ENCODE measurements around the gene RPL39L.
"Not testable (repeated sequence)": the region's sequence is repeated elsewhere in the genome, so short reads cannot be mapped to it uniquely, and the experiment has no call there.

- not testable (repeated sequence) for TF ChIP-seq ZNF274 (IDR thresholded peaks at IDR 0.05; ENCODE audit: low read depth, low read length); YY1 (IDR thresholded peaks at IDR 0.05; ENCODE audit: insufficient read depth, insufficient read length); SUZ12 (IDR thresholded peaks at IDR 0.05; ENCODE audit: extremely low read depth, insufficient read depth, insufficient read length)
Measured at GRCh38 chr3:187170911-187171310, 31.6 kb upstream of the RPL39L start.
